ENCODE measurements around the gene MEIOB.

Gene MEIOB

DNA sequence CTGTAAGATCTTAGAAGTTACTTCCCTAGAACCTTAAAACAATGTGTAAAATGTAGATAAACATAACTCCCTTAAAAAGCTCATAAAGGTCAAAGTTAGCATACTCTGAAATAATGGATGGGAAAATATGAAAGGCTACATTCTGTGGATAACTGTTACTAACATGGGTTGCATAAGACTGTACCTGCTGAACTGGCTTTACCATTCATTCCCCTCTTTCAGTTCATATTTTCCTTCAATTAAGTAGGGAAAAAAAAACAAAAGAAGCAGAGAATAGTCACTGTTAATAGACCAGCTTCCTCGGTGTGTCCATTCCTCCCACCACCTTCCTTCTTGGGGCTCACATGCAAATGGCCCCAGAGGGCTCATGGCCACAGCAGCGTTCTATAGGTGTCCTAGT, 7.5 kb upstream of the MEIOB start:
- no peaks in the 10 kb centered on the region for H4K20me1 ChIP-seq (ENCODE audit: insufficient read depth, low read length)
- no peaks in the 10 kb centered on the region for H3K9me2 ChIP-seq (replicated peaks; ENCODE audit: insufficient read depth, low read length)
- peaks cover 6% of the 10 kb centered on the region; the same call in 1 of the 2 replicates for H3F3A ChIP-seq (ENCODE audit: insufficient read depth, low read length)
- H3K4me2 ChIP-seq (ENCODE audit: low read depth, low read length): no peak overlapping the region
- no peaks in the 10 kb centered on the region for H3K79me2 ChIP-seq (ENCODE audit: low read length)
- DNase-seq: no peak
- H2AFZ ChIP-seq (ENCODE audit: low read length): no peak overlapping the region
- 0 out of 2 replicates have a peak, but pooled peaks cover 4% of the 10 kb centered on the region for H3K4me1 ChIP-seq (ENCODE audit: low read length)
- no peaks in the 10 kb centered on the region for H3K27me3 ChIP-seq (replicated peaks; ENCODE audit: insufficient read depth, low read length)
- H3K9me3 ChIP-seq (replicated peaks; ENCODE audit: insufficient read depth, low read length): no peaks in the 10 kb centered on the region
- TF ChIP-seq, protein P1, sequence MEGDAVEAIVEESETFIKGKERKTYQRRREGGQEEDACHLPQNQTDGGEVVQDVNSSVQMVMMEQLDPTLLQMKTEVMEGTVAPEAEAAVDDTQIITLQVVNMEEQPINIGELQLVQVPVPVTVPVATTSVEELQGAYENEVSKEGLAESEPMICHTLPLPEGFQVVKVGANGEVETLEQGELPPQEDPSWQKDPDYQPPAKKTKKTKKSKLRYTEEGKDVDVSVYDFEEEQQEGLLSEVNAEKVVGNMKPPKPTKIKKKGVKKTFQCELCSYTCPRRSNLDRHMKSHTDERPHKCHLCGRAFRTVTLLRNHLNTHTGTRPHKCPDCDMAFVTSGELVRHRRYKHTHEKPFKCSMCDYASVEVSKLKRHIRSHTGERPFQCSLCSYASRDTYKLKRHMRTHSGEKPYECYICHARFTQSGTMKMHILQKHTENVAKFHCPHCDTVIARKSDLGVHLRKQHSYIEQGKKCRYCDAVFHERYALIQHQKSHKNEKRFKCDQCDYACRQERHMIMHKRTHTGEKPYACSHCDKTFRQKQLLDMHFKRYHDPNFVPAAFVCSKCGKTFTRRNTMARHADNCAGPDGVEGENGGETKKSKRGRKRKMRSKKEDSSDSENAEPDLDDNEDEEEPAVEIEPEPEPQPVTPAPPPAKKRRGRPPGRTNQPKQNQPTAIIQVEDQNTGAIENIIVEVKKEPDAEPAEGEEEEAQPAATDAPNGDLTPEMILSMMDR (IDR thresholded peaks at IDR 0.05; ENCODE audit: low read length): no peak
- TF ChIP-seq EZH2 (optimal IDR thresholded peaks at IDR 0.05; ENCODE audit: low read depth, low read length) (no peak), EZH2phosphoT487 (IDR thresholded peaks at IDR 0.05; ENCODE audit: low read length) (no peak)
- no peak overlapping the region for H3K9ac ChIP-seq (ENCODE audit: low read length)
- H3K36me3 ChIP-seq (replicated peaks; ENCODE audit: insufficient read depth, low read length): no peaks in the 10 kb centered on the region
- H3K27ac ChIP-seq (ENCODE audit: low read length): no peak overlapping the region
- H3K4me3 ChIP-seq (ENCODE audit: low read length): no peak overlapping the region

GRCh38 chr16:1878256-1878655, 6.3 kb upstream of the MEIOB start:
- TF ChIP-seq, protein P1 (IDR thresholded peaks at IDR 0.05; ENCODE audit: low read length): no peak
- TF ChIP-seq EZH2 (optimal IDR thresholded peaks at IDR 0.05; ENCODE audit: low read depth, low read length) (no peak), EZH2phosphoT487 (IDR thresholded peaks at IDR 0.05; ENCODE audit: low read length) (no peak)
- H3K27ac ChIP-seq (ENCODE audit: low read length): no peak overlapping the region
- H3K4me1 ChIP-seq (ENCODE audit: low read length): 0 out of 2 replicates have a peak, but pooled peaks cover 4% of the 10 kb centered on the region
- no peaks in the 10 kb centered on the region for H3K79me2 ChIP-seq (ENCODE audit: low read length)
- H3K4me3 ChIP-seq (ENCODE audit: low read length): no peak overlapping the region
- H3K9me2 ChIP-seq (replicated peaks; ENCODE audit: insufficient read depth, low read length): no peaks in the 10 kb centered on the region
- H4K20me1 ChIP-seq (ENCODE audit: insufficient read depth, low read length): no peaks in the 10 kb centered on the region
- no peaks in the 10 kb centered on the region for H3K27me3 ChIP-seq (replicated peaks; ENCODE audit: insufficient read depth, low read length)
- H3F3A ChIP-seq (ENCODE audit: insufficient read depth, low read length): peaks cover 6% of the 10 kb centered on the region; the same call in 1 of the 2 replicates
- H3K9me3 ChIP-seq (replicated peaks; ENCODE audit: insufficient read depth, low read length): no peaks in the 10 kb centered on the region
- no peak for DNase-seq
- no peaks in the 10 kb centered on the region for H3K36me3 ChIP-seq (replicated peaks; ENCODE audit: insufficient read depth, low read length)
- no peak overlapping the region for H3K4me2 ChIP-seq (ENCODE audit: low read depth, low read length)
- H3K9ac ChIP-seq (ENCODE audit: low read length): no peak overlapping the region
- no peak overlapping the region for H2AFZ ChIP-seq (ENCODE audit: low read length)

DNA sequence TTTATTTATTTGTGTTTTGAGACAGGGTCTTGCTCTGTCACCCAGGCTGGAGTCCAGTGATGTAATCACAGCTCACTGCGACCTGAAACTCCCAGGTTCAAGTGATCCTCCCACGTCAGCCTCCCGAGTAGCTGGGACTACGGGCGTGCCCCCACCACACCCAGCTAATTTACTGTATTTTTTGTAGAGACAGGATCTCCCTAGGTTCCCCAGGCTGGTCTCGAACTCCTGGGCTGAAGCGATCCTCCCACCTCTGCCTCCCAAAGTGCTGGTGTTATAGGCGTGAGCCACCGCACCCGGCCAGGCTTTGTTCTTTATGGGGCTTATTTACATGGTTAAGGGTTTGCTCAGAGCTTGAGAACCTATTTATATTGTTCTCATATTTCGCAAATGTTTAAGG, 5.8 kb upstream of the MEIOB start:
- H2AFZ ChIP-seq (ENCODE audit: low read length): no peak overlapping the region
- no peak overlapping the region for H3K4me2 ChIP-seq (ENCODE audit: low read depth, low read length)
- no peak for TF ChIP-seq EZH2phosphoT487 (IDR thresholded peaks at IDR 0.05; ENCODE audit: low read length)
- H3K27me3 ChIP-seq (replicated peaks; ENCODE audit: insufficient read depth, low read length): no peaks in the 10 kb centered on the region
- no peak overlapping the region for H3K9ac ChIP-seq (ENCODE audit: low read length)
- no peaks in the 10 kb centered on the region for H3K9me2 ChIP-seq (replicated peaks; ENCODE audit: insufficient read depth, low read length)
- 0 out of 2 replicates have a peak, but pooled peaks cover 4% of the 10 kb centered on the region for H3K4me1 ChIP-seq (ENCODE audit: low read length)
- no peak overlapping the region for H3K4me3 ChIP-seq (ENCODE audit: low read length)
- no peaks in the 10 kb centered on the region for H3K9me3 ChIP-seq (replicated peaks; ENCODE audit: insufficient read depth, low read length)
- no peaks in the 10 kb centered on the region for H3K79me2 ChIP-seq (ENCODE audit: low read length)
- H3F3A ChIP-seq (ENCODE audit: insufficient read depth, low read length): peaks cover 6% of the 10 kb centered on the region; the same call in 1 of the 2 replicates
- DNase-seq: no peak
- no peaks in the 10 kb centered on the region for H3K36me3 ChIP-seq (replicated peaks; ENCODE audit: insufficient read depth, low read length)
- no peak overlapping the region for H3K27ac ChIP-seq (ENCODE audit: low read length)
- no peaks in the 10 kb centered on the region for H4K20me1 ChIP-seq (ENCODE audit: insufficient read depth, low read length)

DNA sequence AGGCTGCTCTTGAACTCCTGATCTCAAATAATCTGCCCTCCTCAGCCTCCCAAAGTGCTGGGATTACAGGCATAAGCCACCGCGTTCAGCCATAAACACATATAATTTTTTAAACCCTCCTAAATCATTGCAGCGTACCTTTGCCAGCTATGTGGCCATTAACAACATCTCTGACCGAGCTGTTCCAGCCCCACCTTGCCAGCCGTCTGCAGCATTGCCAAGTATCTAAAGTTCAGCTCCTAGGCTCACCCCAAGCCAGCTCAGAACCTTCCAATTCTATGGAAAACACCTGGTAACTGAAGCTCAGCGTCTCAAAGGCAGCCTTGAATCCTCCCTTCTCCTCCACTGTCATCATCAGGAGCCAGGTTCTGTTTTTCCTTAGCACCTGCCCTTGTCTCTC, 5.1 kb upstream of the MEIOB start:
- no peak overlapping the region for H3K4me2 ChIP-seq (ENCODE audit: low read depth, low read length)

More for the DNA sequence above, 5.1 kb upstream of the MEIOB start:
- no peaks in the 10 kb centered on the region for H4K20me1 ChIP-seq (ENCODE audit: insufficient read depth, low read length)
- H3K9ac ChIP-seq (ENCODE audit: low read length): no peak overlapping the region
- no peaks in the 10 kb centered on the region for H3K9me3 ChIP-seq (replicated peaks; ENCODE audit: insufficient read depth, low read length)
- H3F3A ChIP-seq (ENCODE audit: insufficient read depth, low read length): peaks cover 6% of the 10 kb centered on the region; the same call in 1 of the 2 replicates
- no peak for DNase-seq
- 0 out of 2 replicates have a peak, but pooled peaks cover 4% of the 10 kb centered on the region for H3K4me1 ChIP-seq (ENCODE audit: low read length)
- H3K27ac ChIP-seq (ENCODE audit: low read length): no peak overlapping the region
- TF ChIP-seq EZH2 (optimal IDR thresholded peaks at IDR 0.05; ENCODE audit: low read depth, low read length): no peak
- TF ChIP-seq EZH2phosphoT487 (IDR thresholded peaks at IDR 0.05; ENCODE audit: low read length): no peak
- TF ChIP-seq, protein P1 (IDR thresholded peaks at IDR 0.05; ENCODE audit: low read length): no peak
- H3K4me3 ChIP-seq (ENCODE audit: low read length): no peak overlapping the region
- H3K27me3 ChIP-seq (replicated peaks; ENCODE audit: insufficient read depth, low read length): no peaks in the 10 kb centered on the region
- no peaks in the 10 kb centered on the region for H3K9me2 ChIP-seq (replicated peaks; ENCODE audit: insufficient read depth, low read length)
- H3K79me2 ChIP-seq (ENCODE audit: low read length): no peaks in the 10 kb centered on the region
- H2AFZ ChIP-seq (ENCODE audit: low read length): no peak overlapping the region
- no peaks in the 10 kb centered on the region for H3K36me3 ChIP-seq (replicated peaks; ENCODE audit: insufficient read depth, low read length)
